ENCODE measurements around the gene VSIG2.

VSIG2 gene

GRCh38 chr11:124752471-124753102 is 532 bp upstream of the VSIG2 start:
- DNase-seq (ENCODE audit: insufficient read length, low spot score) (no peak), FAIRE-seq (no peak)
- no peak for TF ChIP-seq CTCF (IDR thresholded peaks at IDR 0.05; ENCODE audit: insufficient read depth, missing control alignments)

GRCh38 chr11:124751391-124751740 is 689 bp downstream of the VSIG2 start:
- DNase-seq (ENCODE audit: insufficient read length, low spot score) (no peak), FAIRE-seq (no peak)
- TF ChIP-seq CTCF (IDR thresholded peaks at IDR 0.05; ENCODE audit: insufficient read depth, missing control alignments) = no peak

GRCh38 chr11:124749912-124750311 is 2.1 kb downstream of the VSIG2 start:
- FAIRE-seq = no peak

GRCh38 chr11:124748481-124749343 is 3.3 kb downstream of the VSIG2 start:
- TF ChIP-seq CTCF (IDR thresholded peaks at IDR 0.05; ENCODE audit: insufficient read depth, missing control alignments) = no peak
- DNase-seq (ENCODE audit: insufficient read length, low spot score) = no peak
- FAIRE-seq = no peak

More at GRCh38 chr11:124749912-124750311, 2.1 kb downstream of the VSIG2 start:
- no peak for DNase-seq (ENCODE audit: insufficient read length, low spot score)
- TF ChIP-seq CTCF (IDR thresholded peaks at IDR 0.05; ENCODE audit: insufficient read depth, missing control alignments) = no peak

GRCh38 chr11:124748100-124748418 is 4.0 kb downstream of the VSIG2 start:
- TF ChIP-seq CTCF (IDR thresholded peaks at IDR 0.05; ENCODE audit: insufficient read depth, missing control alignments) = no peak
- DNase-seq (ENCODE audit: insufficient read length, low spot score) (no peak), FAIRE-seq (no peak)

- TF ChIP-seq CTCF (IDR thresholded peaks at IDR 0.05; ENCODE audit: insufficient read depth, missing control alignments) = no peak
- DNase-seq (ENCODE audit: insufficient read length, low spot score) (no peak), FAIRE-seq (no peak)
Observed at GRCh38 chr11:124747406-124748099, 4.5 kb downstream of the VSIG2 start.

Measured in D721Med (cell line).